Astrocyte (in vitro differentiated cells and primary cell): ENCODE measurements around the gene TNIK. TPM values are rescaled to one million over a fixed set of nuclear protein-coding genes. Genes with fewer than 3 reads are reported as not detected.

Experiments
- DNase-seq: peaks from one replicate; pipeline ENCODE4 v3.0.0-alpha.2; 2010; ENCODE audit warnings: low read depth
- FAIRE-seq: peaks from 2 replicates; lab custom pipeline; 2011; peaks lifted over from hg19 to GRCh38; lab: Jason Lieb, UNC
- H2AFZ ChIP-seq: 2 replicates; pipeline ENCODE4 v1.6.0; 2012; ENCODE audit warnings: low read depth, low read length, inconsistent platforms
- H3K27ac ChIP-seq: 2 replicates; pipeline ENCODE4 v1.5.1; 2011; ENCODE audit warnings: low read depth, low read length, inconsistent platforms
- H3K27me3 ChIP-seq: 2 replicates; pipeline ENCODE4 v1.6.0; 2011; ENCODE audit warnings: low read length, inconsistent platforms; ENCODE audit not compliant: insufficient read depth
- H3K36me3 ChIP-seq: 2 replicates; pipeline ENCODE4 v1.5.1; 2011; ENCODE audit warnings: low read length, inconsistent platforms; ENCODE audit not compliant: insufficient read depth
- H3K4me1 ChIP-seq: 2 replicates; pipeline ENCODE4 v1.5.1; 2011; ENCODE audit warnings: low read length, inconsistent platforms; ENCODE audit not compliant: insufficient read depth
- H3K4me2 ChIP-seq: 2 replicates; pipeline ENCODE4 v1.6.0; 2012; ENCODE audit warnings: low read length, inconsistent platforms
- H3K4me3 ChIP-seq: 2 replicates; pipeline ENCODE4 v1.5.1; 2011; ENCODE audit warnings: low read depth, mild to moderate bottlenecking, low read length, inconsistent platforms; ENCODE audit not compliant: insufficient read depth
- H3K79me2 ChIP-seq: 2 replicates; pipeline ENCODE4 v1.6.0; 2012; ENCODE audit warnings: mild to moderate bottlenecking, low read length, inconsistent platforms; ENCODE audit not compliant: insufficient read depth
- H3K9ac ChIP-seq: 2 replicates; pipeline ENCODE4 v1.6.0; 2012; ENCODE audit warnings: mild to moderate bottlenecking, low read length, inconsistent platforms
- H3K9me3 ChIP-seq: 2 replicates; pipeline ENCODE4 v1.5.1; 2012; ENCODE audit warnings: low read depth, mild to moderate bottlenecking, low read length, inconsistent platforms; ENCODE audit not compliant: insufficient read depth
- H4K20me1 ChIP-seq: 2 replicates; pipeline ENCODE4 v1.6.0; 2012; ENCODE audit warnings: low read length, inconsistent platforms; ENCODE audit not compliant: insufficient read depth
- H3K27ac Mint-ChIP-seq: one replicate; pipeline ENCODE4 v1.8.0; 2021; ENCODE audit warnings: mild to moderate bottlenecking, mixed read lengths; ENCODE audit not compliant: unreplicated experiment
- H3K27me3 Mint-ChIP-seq: one replicate; pipeline ENCODE4 v1.8.0; 2021; ENCODE audit warnings: low read depth, mixed read lengths; ENCODE audit not compliant: unreplicated experiment
- H3K36me3 Mint-ChIP-seq: one replicate; pipeline ENCODE4 v1.8.0; 2021; ENCODE audit warnings: low read depth, mixed read lengths; ENCODE audit not compliant: unreplicated experiment
- H3K4me1 Mint-ChIP-seq: one replicate; pipeline ENCODE4 v1.8.0; 2021; ENCODE audit warnings: low read depth, mixed read lengths; ENCODE audit not compliant: unreplicated experiment
- H3K4me3 Mint-ChIP-seq: one replicate; pipeline ENCODE4 v1.8.0; 2021; ENCODE audit warnings: mild to moderate bottlenecking, moderate library complexity, mixed read lengths; ENCODE audit not compliant: unreplicated experiment
- H3K9me3 Mint-ChIP-seq: one replicate; pipeline ENCODE4 v1.8.0; 2021; ENCODE audit warnings: mild to moderate bottlenecking, mixed read lengths; ENCODE audit not compliant: unreplicated experiment
- CTCF ChIP-seq: IDR thresholded peaks from 2 replicates; pipeline ENCODE4 v1.5.1; 2011; ENCODE audit warnings: low read depth, mild to moderate bottlenecking, inconsistent platforms, low read length, moderate library complexity; ENCODE audit not compliant: insufficient read depth
- EZH2 ChIP-seq: IDR thresholded peaks from 2 replicates; pipeline ENCODE4 v1.6.1; 2012; ENCODE audit warnings: mild to moderate bottlenecking, low read length, inconsistent platforms; ENCODE audit not compliant: insufficient read depth
- total RNA-seq: library from RNA; stranded (reverse); gene quantifications from 2 replicates; pipeline ENCODE4 v1.2.1, GENCODE V29; 2021

The TNIK gene
- total RNA-seq, 1 donor from 2014 or later: 70.0 TPM

GRCh38 chr3:171284308-171285075 is 175.7 kb downstream of the TNIK start:
- peak overlapping the region; percentile 98 for H3K27ac Mint-ChIP-seq
- Histone ChIP-seq H3K27ac (peak overlapping the region; percentile 97), H3K9ac (peak overlapping the region; percentile 75)

GRCh38 chr3:171283848-171284222 is 176.4 kb downstream of the TNIK start:
- Histone ChIP-seq H3K4me2 (peak overlapping the region; percentile 64), H3K79me2 (no peaks in the 10 kb centered on the region), H3K9me3 (no peaks in the 10 kb centered on the region), H3K27ac (peak overlapping the region; percentile 97), H3K9ac (peak overlapping the region; percentile 26), H3K4me3 (no peak overlapping the region), H3K27me3 (no peaks in the 10 kb centered on the region), H3K4me1 (peaks cover 32% of the 10 kb centered on the region), H2AFZ (no peak overlapping the region), H3K36me3 (no peaks in the 10 kb centered on the region), H4K20me1 (no peaks in the 10 kb centered on the region)
- H3K27me3 Mint-ChIP-seq: no peaks in the 10 kb centered on the region
- DNase-seq (no peak), FAIRE-seq (peak; percentile 37)
- peak overlapping the region; percentile 98 for H3K27ac Mint-ChIP-seq
- H3K36me3 Mint-ChIP-seq: peaks cover 4% of the 10 kb centered on the region
- TF ChIP-seq CTCF (no peak), EZH2 (no peak)
- peaks cover 56% of the 10 kb centered on the region for H3K4me1 Mint-ChIP-seq
- no peaks in the 10 kb centered on the region for H3K9me3 Mint-ChIP-seq
- H3K4me3 Mint-ChIP-seq: no peak overlapping the region

More at GRCh38 chr3:171284308-171285075, 175.7 kb downstream of the TNIK start:
- Histone ChIP-seq H4K20me1 (no peaks in the 10 kb centered on the region), H3K4me3 (peak overlapping the region; percentile 15), H3K27me3 (no peaks in the 10 kb centered on the region), H3K79me2 (no peaks in the 10 kb centered on the region), H2AFZ (no peak overlapping the region), H3K4me1 (peaks cover 32% of the 10 kb centered on the region), H3K36me3 (no peaks in the 10 kb centered on the region), H3K9me3 (no peaks in the 10 kb centered on the region), H3K4me2 (peak overlapping the region; percentile 64)
- peak; percentile 39 for FAIRE-seq
- peaks cover 3% of the 10 kb centered on the region for H3K36me3 Mint-ChIP-seq
- TF ChIP-seq CTCF (no peak), EZH2 (no peak)
- DNase-seq: peak; percentile 98
- H3K9me3 Mint-ChIP-seq: no peaks in the 10 kb centered on the region
- no peaks in the 10 kb centered on the region for H3K27me3 Mint-ChIP-seq
- H3K4me3 Mint-ChIP-seq: no peak overlapping the region
- peaks cover 59% of the 10 kb centered on the region for H3K4me1 Mint-ChIP-seq
